ENCODE data around the gene AIFM2. TPM values are rescaled to one million over a fixed set of nuclear protein-coding genes. Genes with fewer than 3 reads are reported as not detected.

Gene AIFM2
- total and polyA plus RNA-seq, 2 of the 13 experiments (the other 11 are each of a cell fraction or from before 2014, with no cell fraction given): 20.3 to 29.5 TPM

DNA sequence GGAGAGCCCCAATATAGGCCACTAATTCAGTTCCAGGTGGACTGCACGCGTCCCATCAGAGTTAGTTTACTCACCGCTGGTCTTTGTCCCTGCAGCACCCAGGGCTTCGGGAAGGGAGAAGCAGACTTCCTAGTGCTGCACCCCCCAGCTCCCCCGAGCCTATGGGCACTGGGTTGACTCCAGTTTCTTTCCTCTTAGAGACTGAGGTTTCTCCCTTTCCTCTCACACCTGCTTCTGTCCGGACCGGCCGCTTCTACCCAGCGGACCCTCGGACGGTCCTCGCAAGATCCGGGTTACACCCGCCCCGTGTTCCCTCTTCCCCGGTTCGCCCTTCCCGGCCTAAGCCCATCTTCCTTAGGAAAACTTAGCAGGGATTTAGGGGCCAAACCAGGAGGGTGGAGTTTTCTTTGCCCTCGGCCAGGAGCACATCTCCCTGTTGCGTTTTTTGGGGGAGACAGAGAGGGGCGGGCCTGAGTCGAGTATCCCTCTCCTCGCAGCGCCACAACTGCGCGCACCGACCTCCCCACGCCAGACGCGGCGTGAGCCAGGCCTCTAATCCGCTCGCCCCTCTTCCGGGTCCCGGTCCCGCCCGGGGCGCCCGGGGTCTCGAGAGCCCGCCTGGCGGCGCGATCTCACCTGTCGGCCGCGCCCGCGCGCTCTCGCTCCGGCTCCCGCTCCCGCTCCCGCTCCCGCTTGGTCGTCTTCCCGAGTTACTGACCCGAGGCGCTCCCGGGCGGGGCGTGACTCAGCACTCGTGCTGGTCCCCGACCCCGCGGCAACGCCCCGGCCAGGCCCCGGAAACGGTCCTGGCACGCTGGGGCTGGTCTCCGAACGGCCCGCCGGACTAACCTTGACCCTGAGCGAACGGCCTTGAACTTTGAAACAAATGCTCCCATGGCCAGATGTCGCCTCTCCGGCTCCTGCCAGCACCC is at the start of gene AIFM2 (continued):
- TF ChIP-seq, protein P1, sequence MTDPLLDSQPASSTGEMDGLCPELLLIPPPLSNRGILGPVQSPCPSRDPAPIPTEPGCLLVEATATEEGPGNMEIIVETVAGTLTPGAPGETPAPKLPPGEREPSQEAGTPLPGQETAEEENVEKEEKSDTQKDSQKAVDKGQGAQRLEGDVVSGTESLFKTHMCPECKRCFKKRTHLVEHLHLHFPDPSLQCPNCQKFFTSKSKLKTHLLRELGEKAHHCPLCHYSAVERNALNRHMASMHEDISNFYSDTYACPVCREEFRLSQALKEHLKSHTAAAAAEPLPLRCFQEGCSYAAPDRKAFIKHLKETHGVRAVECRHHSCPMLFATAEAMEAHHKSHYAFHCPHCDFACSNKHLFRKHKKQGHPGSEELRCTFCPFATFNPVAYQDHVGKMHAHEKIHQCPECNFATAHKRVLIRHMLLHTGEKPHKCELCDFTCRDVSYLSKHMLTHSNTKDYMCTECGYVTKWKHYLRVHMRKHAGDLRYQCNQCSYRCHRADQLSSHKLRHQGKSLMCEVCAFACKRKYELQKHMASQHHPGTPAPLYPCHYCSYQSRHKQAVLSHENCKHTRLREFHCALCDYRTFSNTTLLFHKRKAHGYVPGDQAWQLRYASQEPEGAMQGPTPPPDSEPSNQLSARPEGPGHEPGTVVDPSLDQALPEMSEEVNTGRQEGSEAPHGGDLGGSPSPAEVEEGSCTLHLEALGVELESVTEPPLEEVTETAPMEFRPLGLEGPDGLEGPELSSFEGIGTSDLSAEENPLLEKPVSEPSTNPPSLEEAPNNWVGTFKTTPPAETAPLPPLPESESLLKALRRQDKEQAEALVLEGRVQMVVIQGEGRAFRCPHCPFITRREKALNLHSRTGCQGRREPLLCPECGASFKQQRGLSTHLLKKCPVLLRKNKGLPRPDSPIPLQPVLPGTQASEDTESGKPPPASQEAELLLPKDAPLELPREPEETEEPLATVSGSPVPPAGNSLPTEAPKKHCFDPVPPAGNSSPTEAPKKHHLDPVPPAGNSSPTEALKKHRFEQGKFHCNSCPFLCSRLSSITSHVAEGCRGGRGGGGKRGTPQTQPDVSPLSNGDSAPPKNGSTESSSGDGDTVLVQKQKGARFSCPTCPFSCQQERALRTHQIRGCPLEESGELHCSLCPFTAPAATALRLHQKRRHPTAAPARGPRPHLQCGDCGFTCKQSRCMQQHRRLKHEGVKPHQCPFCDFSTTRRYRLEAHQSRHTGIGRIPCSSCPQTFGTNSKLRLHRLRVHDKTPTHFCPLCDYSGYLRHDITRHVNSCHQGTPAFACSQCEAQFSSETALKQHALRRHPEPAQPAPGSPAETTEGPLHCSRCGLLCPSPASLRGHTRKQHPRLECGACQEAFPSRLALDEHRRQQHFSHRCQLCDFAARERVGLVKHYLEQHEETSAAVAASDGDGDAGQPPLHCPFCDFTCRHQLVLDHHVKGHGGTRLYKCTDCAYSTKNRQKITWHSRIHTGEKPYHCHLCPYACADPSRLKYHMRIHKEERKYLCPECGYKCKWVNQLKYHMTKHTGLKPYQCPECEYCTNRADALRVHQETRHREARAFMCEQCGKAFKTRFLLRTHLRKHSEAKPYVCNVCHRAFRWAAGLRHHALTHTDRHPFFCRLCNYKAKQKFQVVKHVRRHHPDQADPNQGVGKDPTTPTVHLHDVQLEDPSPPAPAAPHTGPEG (CRISPR knock-in tag; IDR thresholded peaks at IDR 0.05): peak; percentile 76; the same call in 1 of the 2 replicates
- TF ChIP-seq, protein P2, sequence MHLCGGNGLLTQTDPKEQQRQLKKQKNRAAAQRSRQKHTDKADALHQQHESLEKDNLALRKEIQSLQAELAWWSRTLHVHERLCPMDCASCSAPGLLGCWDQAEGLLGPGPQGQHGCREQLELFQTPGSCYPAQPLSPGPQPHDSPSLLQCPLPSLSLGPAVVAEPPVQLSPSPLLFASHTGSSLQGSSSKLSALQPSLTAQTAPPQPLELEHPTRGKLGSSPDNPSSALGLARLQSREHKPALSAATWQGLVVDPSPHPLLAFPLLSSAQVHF (CRISPR knock-in tag; IDR thresholded peaks at IDR 0.05): no peak
- TF ChIP-seq ZNF768 (CRISPR knock-in tag; IDR thresholded peaks at IDR 0.05) (0 out of 2 replicates have a peak, but pooled peaks have one; percentile 23), FOXP1 (IDR thresholded peaks at IDR 0.05) (no peak), FOXP1 (CRISPR knock-in tag; IDR thresholded peaks at IDR 0.05) (peak; percentile 58; the same call in 1 of the 2 replicates), NFATC3 (CRISPR knock-in tag; IDR thresholded peaks at IDR 0.05) (no peak), ZNF253 (CRISPR knock-in tag; IDR thresholded peaks at IDR 0.05; ENCODE audit: borderline replicate concordance) (no peak), ATM (IDR thresholded peaks at IDR 0.05; ENCODE audit: borderline replicate concordance) (no peak), ELF1 (CRISPR knock-in tag; IDR thresholded peaks at IDR 0.05) (peak; percentile 70)
- TF ChIP-seq, protein P3, sequence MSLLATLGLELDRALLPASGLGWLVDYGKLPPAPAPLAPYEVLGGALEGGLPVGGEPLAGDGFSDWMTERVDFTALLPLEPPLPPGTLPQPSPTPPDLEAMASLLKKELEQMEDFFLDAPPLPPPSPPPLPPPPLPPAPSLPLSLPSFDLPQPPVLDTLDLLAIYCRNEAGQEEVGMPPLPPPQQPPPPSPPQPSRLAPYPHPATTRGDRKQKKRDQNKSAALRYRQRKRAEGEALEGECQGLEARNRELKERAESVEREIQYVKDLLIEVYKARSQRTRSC (CRISPR knock-in tag; IDR thresholded peaks at IDR 0.05; ENCODE audit: low read depth): no peak
- TF ChIP-seq, protein P4, sequence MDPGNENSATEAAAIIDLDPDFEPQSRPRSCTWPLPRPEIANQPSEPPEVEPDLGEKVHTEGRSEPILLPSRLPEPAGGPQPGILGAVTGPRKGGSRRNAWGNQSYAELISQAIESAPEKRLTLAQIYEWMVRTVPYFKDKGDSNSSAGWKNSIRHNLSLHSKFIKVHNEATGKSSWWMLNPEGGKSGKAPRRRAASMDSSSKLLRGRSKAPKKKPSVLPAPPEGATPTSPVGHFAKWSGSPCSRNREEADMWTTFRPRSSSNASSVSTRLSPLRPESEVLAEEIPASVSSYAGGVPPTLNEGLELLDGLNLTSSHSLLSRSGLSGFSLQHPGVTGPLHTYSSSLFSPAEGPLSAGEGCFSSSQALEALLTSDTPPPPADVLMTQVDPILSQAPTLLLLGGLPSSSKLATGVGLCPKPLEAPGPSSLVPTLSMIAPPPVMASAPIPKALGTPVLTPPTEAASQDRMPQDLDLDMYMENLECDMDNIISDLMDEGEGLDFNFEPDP (CRISPR knock-in tag; conservative IDR thresholded peaks at IDR 0.05): 0 out of 2 replicates have a peak, but pooled peaks have one; percentile 77
- TF ChIP-seq, protein P5, sequence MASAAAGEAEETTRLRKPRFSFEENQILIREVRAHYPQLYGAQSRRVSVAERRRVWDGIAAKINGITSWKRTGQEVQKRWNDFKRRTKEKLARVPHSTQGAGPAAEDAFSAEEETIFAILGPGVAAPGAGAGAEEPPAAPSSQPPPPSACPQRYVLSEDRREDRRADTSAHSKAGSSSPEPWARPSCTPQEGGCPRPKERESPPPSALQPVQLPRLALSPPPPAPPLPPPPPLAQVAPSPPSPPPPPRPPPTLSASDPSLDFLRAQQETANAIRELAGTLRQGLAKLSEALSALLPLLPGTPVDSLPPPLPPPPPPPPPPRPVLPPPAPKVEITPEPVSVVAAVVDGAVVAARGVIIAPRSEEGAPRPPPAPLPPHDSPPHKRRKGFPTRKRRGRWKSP (CRISPR knock-in tag; IDR thresholded peaks at IDR 0.05): peak; percentile 64; the same call in 1 of the 2 replicates
- TF ChIP-seq, protein P6, sequence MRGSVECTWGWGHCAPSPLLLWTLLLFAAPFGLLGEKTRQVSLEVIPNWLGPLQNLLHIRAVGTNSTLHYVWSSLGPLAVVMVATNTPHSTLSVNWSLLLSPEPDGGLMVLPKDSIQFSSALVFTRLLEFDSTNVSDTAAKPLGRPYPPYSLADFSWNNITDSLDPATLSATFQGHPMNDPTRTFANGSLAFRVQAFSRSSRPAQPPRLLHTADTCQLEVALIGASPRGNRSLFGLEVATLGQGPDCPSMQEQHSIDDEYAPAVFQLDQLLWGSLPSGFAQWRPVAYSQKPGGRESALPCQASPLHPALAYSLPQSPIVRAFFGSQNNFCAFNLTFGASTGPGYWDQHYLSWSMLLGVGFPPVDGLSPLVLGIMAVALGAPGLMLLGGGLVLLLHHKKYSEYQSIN (CRISPR knock-in tag; IDR thresholded peaks at IDR 0.05; ENCODE audit: borderline replicate concordance): no peak
- TF ChIP-seq, protein P7, sequence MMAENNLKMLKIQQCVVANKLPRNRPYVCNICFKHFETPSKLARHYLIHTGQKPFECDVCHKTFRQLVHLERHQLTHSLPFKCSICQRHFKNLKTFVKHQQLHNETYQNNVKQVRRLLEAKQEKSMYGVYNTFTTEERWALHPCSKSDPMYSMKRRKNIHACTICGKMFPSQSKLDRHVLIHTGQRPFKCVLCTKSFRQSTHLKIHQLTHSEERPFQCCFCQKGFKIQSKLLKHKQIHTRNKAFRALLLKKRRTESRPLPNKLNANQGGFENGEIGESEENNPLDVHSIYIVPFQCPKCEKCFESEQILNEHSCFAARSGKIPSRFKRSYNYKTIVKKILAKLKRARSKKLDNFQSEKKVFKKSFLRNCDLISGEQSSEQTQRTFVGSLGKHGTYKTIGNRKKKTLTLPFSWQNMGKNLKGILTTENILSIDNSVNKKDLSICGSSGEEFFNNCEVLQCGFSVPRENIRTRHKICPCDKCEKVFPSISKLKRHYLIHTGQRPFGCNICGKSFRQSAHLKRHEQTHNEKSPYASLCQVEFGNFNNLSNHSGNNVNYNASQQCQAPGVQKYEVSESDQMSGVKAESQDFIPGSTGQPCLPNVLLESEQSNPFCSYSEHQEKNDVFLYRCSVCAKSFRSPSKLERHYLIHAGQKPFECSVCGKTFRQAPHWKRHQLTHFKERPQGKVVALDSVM (CRISPR knock-in tag; IDR thresholded peaks at IDR 0.05): peak; percentile 76

All from HepG2 (cell line).